Dedifferentiated amniotic fluid mesenchymal stem cell (primary cell): ENCODE data around the gene TCEA3.

Experiments
- DNase-seq: peaks from one replicate; pipeline ENCODE4 v3.0.0-alpha.2; 2016; ENCODE audit errors: extremely low spot score

TCEA3 gene

GRCh38 chr1:23446661-23447310 lies 22.2 kb upstream of the TCEA3 start:
- DNase-seq, result no peak

- DNase-seq, result no peak
Observed at GRCh38 chr1:23444596-23445390, 20.2 kb upstream of the TCEA3 start.

- peak; percentile 43 for DNase-seq
Observed at GRCh38 chr1:23444104-23444533, 19.6 kb upstream of the TCEA3 start.

- no peak for DNase-seq
Observed at GRCh38 chr1:23442751-23443150, 18.2 kb upstream of the TCEA3 start.

GRCh38 chr1:23441446-23442148 lies 17.0 kb upstream of the TCEA3 start:
- DNase-seq, result no peak

GRCh38 chr1:23438545-23438944 lies 14.0 kb upstream of the TCEA3 start:
- no peak for DNase-seq

GRCh38 chr1:23437355-23437664 lies 12.8 kb upstream of the TCEA3 start:
- no peak for DNase-seq

GRCh38 chr1:23436520-23437354 lies 12.2 kb upstream of the TCEA3 start:
- no peak for DNase-seq

- no peak for DNase-seq
Observed at GRCh38 chr1:23434260-23434775, 9.8 kb upstream of the TCEA3 start.

- no peak for DNase-seq
Observed at GRCh38 chr1:23433122-23433521, 8.6 kb upstream of the TCEA3 start.

GRCh38 chr1:23431431-23431830 lies 6.9 kb upstream of the TCEA3 start:
- DNase-seq, result no peak

GRCh38 chr1:23430803-23431202 lies 6.3 kb upstream of the TCEA3 start:
- no peak for DNase-seq

GRCh38 chr1:23428136-23428905 lies 3.8 kb upstream of the TCEA3 start:
- DNase-seq, result no peak

- no peak for DNase-seq
Observed at GRCh38 chr1:23427550-23427949, 3.0 kb upstream of the TCEA3 start.

GRCh38 chr1:23426828-23427227 lies 2.3 kb upstream of the TCEA3 start:
- DNase-seq, result no peak

- no peak for DNase-seq
Observed at GRCh38 chr1:23425193-23425494, 596 bp upstream of the TCEA3 start.

GRCh38 chr1:23423415-23424292 lies 894 bp downstream of the TCEA3 start:
- no peak for DNase-seq

GRCh38 chr1:23422941-23423340 lies 1.6 kb downstream of the TCEA3 start:
- no peak for DNase-seq

- peak; percentile 35 for DNase-seq
Observed at GRCh38 chr1:23422241-23422877, 2.2 kb downstream of the TCEA3 start.

- DNase-seq, result peak; percentile 60
Observed at GRCh38 chr1:23421753-23422240, 2.8 kb downstream of the TCEA3 start.
